Astrocyte (in vitro differentiated cells and primary cell): ENCODE results near the gene RHBG. TPM values are rescaled to one million over a fixed set of nuclear protein-coding genes. Genes with fewer than 3 reads are reported as not detected.

Source experiments
- DNase-seq: peaks from one replicate; pipeline ENCODE4 v3.0.0-alpha.2; 2010; ENCODE audit warnings: low read depth
- FAIRE-seq: peaks from 2 replicates; lab custom pipeline; 2011; peaks lifted over from hg19 to GRCh38; lab: Jason Lieb, UNC
- H2AFZ ChIP-seq: 2 replicates; pipeline ENCODE4 v1.6.0; 2012; ENCODE audit warnings: low read depth, low read length, inconsistent platforms
- H3K27ac ChIP-seq: 2 replicates; pipeline ENCODE4 v1.5.1; 2011; ENCODE audit warnings: low read depth, low read length, inconsistent platforms
- H3K27me3 ChIP-seq: 2 replicates; pipeline ENCODE4 v1.6.0; 2011; ENCODE audit warnings: low read length, inconsistent platforms; ENCODE audit not compliant: insufficient read depth
- H3K36me3 ChIP-seq: 2 replicates; pipeline ENCODE4 v1.5.1; 2011; ENCODE audit warnings: low read length, inconsistent platforms; ENCODE audit not compliant: insufficient read depth
- H3K4me1 ChIP-seq: 2 replicates; pipeline ENCODE4 v1.5.1; 2011; ENCODE audit warnings: low read length, inconsistent platforms; ENCODE audit not compliant: insufficient read depth
- H3K4me2 ChIP-seq: 2 replicates; pipeline ENCODE4 v1.6.0; 2012; ENCODE audit warnings: low read length, inconsistent platforms
- H3K4me3 ChIP-seq: 2 replicates; pipeline ENCODE4 v1.5.1; 2011; ENCODE audit warnings: low read depth, mild to moderate bottlenecking, low read length, inconsistent platforms; ENCODE audit not compliant: insufficient read depth
- H3K79me2 ChIP-seq: 2 replicates; pipeline ENCODE4 v1.6.0; 2012; ENCODE audit warnings: mild to moderate bottlenecking, low read length, inconsistent platforms; ENCODE audit not compliant: insufficient read depth
- H3K9ac ChIP-seq: 2 replicates; pipeline ENCODE4 v1.6.0; 2012; ENCODE audit warnings: mild to moderate bottlenecking, low read length, inconsistent platforms
- H3K9me3 ChIP-seq: 2 replicates; pipeline ENCODE4 v1.5.1; 2012; ENCODE audit warnings: low read depth, mild to moderate bottlenecking, low read length, inconsistent platforms; ENCODE audit not compliant: insufficient read depth
- H4K20me1 ChIP-seq: 2 replicates; pipeline ENCODE4 v1.6.0; 2012; ENCODE audit warnings: low read length, inconsistent platforms; ENCODE audit not compliant: insufficient read depth
- H3K27ac Mint-ChIP-seq: one replicate; pipeline ENCODE4 v1.8.0; 2021; ENCODE audit warnings: mild to moderate bottlenecking, mixed read lengths; ENCODE audit not compliant: unreplicated experiment
- H3K27me3 Mint-ChIP-seq: one replicate; pipeline ENCODE4 v1.8.0; 2021; ENCODE audit warnings: low read depth, mixed read lengths; ENCODE audit not compliant: unreplicated experiment
- H3K36me3 Mint-ChIP-seq: one replicate; pipeline ENCODE4 v1.8.0; 2021; ENCODE audit warnings: low read depth, mixed read lengths; ENCODE audit not compliant: unreplicated experiment
- H3K4me1 Mint-ChIP-seq: one replicate; pipeline ENCODE4 v1.8.0; 2021; ENCODE audit warnings: low read depth, mixed read lengths; ENCODE audit not compliant: unreplicated experiment
- H3K4me3 Mint-ChIP-seq: one replicate; pipeline ENCODE4 v1.8.0; 2021; ENCODE audit warnings: mild to moderate bottlenecking, moderate library complexity, mixed read lengths; ENCODE audit not compliant: unreplicated experiment
- H3K9me3 Mint-ChIP-seq: one replicate; pipeline ENCODE4 v1.8.0; 2021; ENCODE audit warnings: mild to moderate bottlenecking, mixed read lengths; ENCODE audit not compliant: unreplicated experiment
- EZH2 ChIP-seq: IDR thresholded peaks from 2 replicates; pipeline ENCODE4 v1.6.1; 2012; ENCODE audit warnings: mild to moderate bottlenecking, low read length, inconsistent platforms; ENCODE audit not compliant: insufficient read depth
- total RNA-seq: library from RNA; stranded (reverse); gene quantifications from 2 replicates; pipeline ENCODE4 v1.2.1, GENCODE V29; 2021
- TF ChIP-seq, protein P1 (sequence below): IDR thresholded peaks from 2 replicates; pipeline ENCODE4 v1.5.1; 2011; ENCODE audit warnings: low read depth, mild to moderate bottlenecking, inconsistent platforms, low read length, moderate library complexity; ENCODE audit not compliant: insufficient read depth

RHBG gene
- total RNA-seq, 1 donor from 2014 or later = not detected

DNA sequence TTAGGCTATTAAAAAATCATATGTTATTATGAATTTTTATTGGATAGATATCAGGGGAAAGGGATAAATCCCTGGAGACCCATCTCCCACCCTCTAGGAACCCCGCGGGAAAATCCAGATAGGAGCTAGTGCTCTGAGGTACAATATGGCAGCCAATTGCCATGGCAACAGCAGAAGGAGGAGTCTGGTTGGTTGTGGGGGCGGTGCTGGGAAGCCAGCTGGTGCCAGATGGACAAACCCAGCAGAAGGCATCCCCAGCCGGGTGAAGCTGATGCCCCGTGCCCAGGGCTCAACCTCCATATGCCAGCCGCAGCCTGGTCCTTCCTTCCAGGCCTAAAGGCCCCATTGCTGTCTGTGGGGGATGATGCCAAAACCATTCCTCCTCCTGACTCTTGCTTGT, 38.3 kb downstream of the RHBG start:
- H3K79me2 ChIP-seq = no peaks in the 10 kb centered on the region
- no peak for TF ChIP-seq EZH2
- TF ChIP-seq, protein P1, sequence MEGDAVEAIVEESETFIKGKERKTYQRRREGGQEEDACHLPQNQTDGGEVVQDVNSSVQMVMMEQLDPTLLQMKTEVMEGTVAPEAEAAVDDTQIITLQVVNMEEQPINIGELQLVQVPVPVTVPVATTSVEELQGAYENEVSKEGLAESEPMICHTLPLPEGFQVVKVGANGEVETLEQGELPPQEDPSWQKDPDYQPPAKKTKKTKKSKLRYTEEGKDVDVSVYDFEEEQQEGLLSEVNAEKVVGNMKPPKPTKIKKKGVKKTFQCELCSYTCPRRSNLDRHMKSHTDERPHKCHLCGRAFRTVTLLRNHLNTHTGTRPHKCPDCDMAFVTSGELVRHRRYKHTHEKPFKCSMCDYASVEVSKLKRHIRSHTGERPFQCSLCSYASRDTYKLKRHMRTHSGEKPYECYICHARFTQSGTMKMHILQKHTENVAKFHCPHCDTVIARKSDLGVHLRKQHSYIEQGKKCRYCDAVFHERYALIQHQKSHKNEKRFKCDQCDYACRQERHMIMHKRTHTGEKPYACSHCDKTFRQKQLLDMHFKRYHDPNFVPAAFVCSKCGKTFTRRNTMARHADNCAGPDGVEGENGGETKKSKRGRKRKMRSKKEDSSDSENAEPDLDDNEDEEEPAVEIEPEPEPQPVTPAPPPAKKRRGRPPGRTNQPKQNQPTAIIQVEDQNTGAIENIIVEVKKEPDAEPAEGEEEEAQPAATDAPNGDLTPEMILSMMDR = no peak
- H3K4me2 ChIP-seq = no peak overlapping the region
- no peak overlapping the region for H3K9ac ChIP-seq
- peaks cover 4% of the 10 kb centered on the region for H3K36me3 Mint-ChIP-seq
- peaks cover 4% of the 10 kb centered on the region for H4K20me1 ChIP-seq
- no peaks in the 10 kb centered on the region for H3K9me3 Mint-ChIP-seq
- H3K9me3 ChIP-seq = no peaks in the 10 kb centered on the region
- FAIRE-seq = no peak
- H3K4me1 ChIP-seq = no peaks in the 10 kb centered on the region
- no peak overlapping the region for H3K4me3 Mint-ChIP-seq
- no peak overlapping the region for H3K27ac ChIP-seq
- H3K4me3 ChIP-seq = no peak overlapping the region
- H2AFZ ChIP-seq = no peak overlapping the region
- H3K27me3 ChIP-seq = peaks cover 52% of the 10 kb centered on the region
- no peaks in the 10 kb centered on the region for H3K4me1 Mint-ChIP-seq
- H3K36me3 ChIP-seq = no peaks in the 10 kb centered on the region
- H3K27ac Mint-ChIP-seq = no peak overlapping the region
- H3K27me3 Mint-ChIP-seq = peaks cover 82% of the 10 kb centered on the region
- DNase-seq = no peak

DNA sequence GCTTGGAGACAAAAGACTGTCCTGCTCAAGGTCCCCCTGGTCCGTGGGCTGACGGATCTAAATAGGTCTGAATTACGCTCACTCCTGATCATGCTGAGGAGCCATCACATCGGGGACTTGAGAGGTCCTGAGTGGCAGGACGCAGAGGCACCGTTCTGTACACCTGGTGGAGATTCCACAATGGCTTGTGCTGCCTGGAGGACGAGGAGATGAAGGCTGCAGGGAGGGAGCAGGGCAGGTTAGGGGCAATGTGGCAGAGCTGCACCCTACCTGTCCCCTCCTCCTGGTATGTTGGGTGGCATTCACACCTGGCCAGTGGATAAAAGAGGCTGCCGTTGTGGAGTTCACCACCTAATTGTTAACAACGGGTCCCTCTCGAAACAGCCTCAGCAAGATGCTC, 38.7 kb downstream of the RHBG start:
- Histone ChIP-seq H4K20me1 (peaks cover 4% of the 10 kb centered on the region), H3K4me2 (no peak overlapping the region), H3K9me3 (no peaks in the 10 kb centered on the region), H2AFZ (no peak overlapping the region), H3K36me3 (no peaks in the 10 kb centered on the region), H3K79me2 (no peaks in the 10 kb centered on the region), H3K27ac (no peak overlapping the region), H3K27me3 (peaks cover 54% of the 10 kb centered on the region), H3K4me3 (no peak overlapping the region), H3K4me1 (no peaks in the 10 kb centered on the region), H3K9ac (no peak overlapping the region)
- FAIRE-seq (no peak), DNase-seq (no peak)
- Mint-ChIP-seq H3K36me3 (peaks cover 4% of the 10 kb centered on the region), H3K27ac (peak overlapping the region; percentile 53), H3K9me3 (no peaks in the 10 kb centered on the region), H3K4me3 (no peak overlapping the region), H3K4me1 (no peaks in the 10 kb centered on the region), H3K27me3 (peaks cover 81% of the 10 kb centered on the region)
- TF ChIP-seq, protein P1 = no peak
- no peak for TF ChIP-seq EZH2

DNA sequence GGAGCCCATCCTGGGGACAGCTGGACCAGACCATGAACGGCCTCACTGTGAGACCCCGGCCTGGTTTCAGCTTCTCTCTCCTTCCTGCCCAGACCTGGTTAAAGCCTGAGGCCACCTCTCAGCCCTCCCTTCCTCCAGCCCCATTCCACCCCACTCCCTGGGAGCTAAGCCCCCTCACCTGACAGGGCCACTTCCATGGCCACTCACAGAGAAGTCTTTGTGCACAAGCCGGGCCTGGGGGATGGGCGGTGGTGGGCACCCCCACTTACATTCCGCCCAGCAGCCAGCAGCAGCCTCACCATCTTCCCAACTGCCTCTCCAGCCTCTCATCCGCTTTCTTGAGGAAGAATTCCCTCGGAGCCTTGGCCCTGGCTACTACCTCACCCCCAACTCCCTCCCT, 40.4 kb downstream of the RHBG start:
- no peaks in the 10 kb centered on the region for H3K4me1 Mint-ChIP-seq
- peaks cover 6% of the 10 kb centered on the region for H3K36me3 Mint-ChIP-seq
- H4K20me1 ChIP-seq = peaks cover 4% of the 10 kb centered on the region
- H3K36me3 ChIP-seq = no peaks in the 10 kb centered on the region
- no peak for TF ChIP-seq EZH2
- TF ChIP-seq, protein P1 = no peak
- no peaks in the 10 kb centered on the region for H3K9me3 ChIP-seq
- H3K27ac ChIP-seq = no peak overlapping the region
- H3K27me3 Mint-ChIP-seq = peaks cover 72% of the 10 kb centered on the region
- H3K4me3 Mint-ChIP-seq = no peak overlapping the region
- no peak overlapping the region for H3K4me3 ChIP-seq
- H3K4me2 ChIP-seq = no peak overlapping the region
- H3K4me1 ChIP-seq = no peaks in the 10 kb centered on the region
- no peaks in the 10 kb centered on the region for H3K79me2 ChIP-seq
- FAIRE-seq = no peak
- H3K9me3 Mint-ChIP-seq = no peaks in the 10 kb centered on the region
- H2AFZ ChIP-seq = no peak overlapping the region
- no peak overlapping the region for H3K27ac Mint-ChIP-seq
- DNase-seq = no peak
- no peak overlapping the region for H3K9ac ChIP-seq
- H3K27me3 ChIP-seq = peaks cover 46% of the 10 kb centered on the region
